OCI-LY1 (cell line): ENCODE data around the gene C20orf173.

Source experiments
- EZH2 ChIP-seq: fragments of 200-600 bp; sonication (generic), shearing (Covaris generic); IDR thresholded peaks from 2 replicates; pipeline ENCODE4 v1.8.0; 2017; ENCODE audit warnings: borderline replicate concordance, mixed run types, mild to moderate bottlenecking, antibody characterized with exemption, low read length, moderate library complexity, mixed read lengths
- TF ChIP-seq, protein P1 (sequence below): fragments of 200-600 bp; sonication (generic), shearing (Covaris generic); IDR thresholded peaks from 2 replicates; pipeline ENCODE4 v1.5.1; 2017; ENCODE audit warnings: mild to moderate bottlenecking, antibody characterized with exemption, low read length, moderate library complexity, mixed read lengths

- TF ChIP-seq, protein P1, sequence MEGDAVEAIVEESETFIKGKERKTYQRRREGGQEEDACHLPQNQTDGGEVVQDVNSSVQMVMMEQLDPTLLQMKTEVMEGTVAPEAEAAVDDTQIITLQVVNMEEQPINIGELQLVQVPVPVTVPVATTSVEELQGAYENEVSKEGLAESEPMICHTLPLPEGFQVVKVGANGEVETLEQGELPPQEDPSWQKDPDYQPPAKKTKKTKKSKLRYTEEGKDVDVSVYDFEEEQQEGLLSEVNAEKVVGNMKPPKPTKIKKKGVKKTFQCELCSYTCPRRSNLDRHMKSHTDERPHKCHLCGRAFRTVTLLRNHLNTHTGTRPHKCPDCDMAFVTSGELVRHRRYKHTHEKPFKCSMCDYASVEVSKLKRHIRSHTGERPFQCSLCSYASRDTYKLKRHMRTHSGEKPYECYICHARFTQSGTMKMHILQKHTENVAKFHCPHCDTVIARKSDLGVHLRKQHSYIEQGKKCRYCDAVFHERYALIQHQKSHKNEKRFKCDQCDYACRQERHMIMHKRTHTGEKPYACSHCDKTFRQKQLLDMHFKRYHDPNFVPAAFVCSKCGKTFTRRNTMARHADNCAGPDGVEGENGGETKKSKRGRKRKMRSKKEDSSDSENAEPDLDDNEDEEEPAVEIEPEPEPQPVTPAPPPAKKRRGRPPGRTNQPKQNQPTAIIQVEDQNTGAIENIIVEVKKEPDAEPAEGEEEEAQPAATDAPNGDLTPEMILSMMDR = no peak
- no peak for TF ChIP-seq EZH2
Measured at GRCh38 chr20:35529552-35529951, at the start of gene C20orf173.
